Gastroesophageal sphincter (tissue), 3 donors: ENCODE data around the gene NEK7.

Experiments
- CTCF ChIP-seq, 4 experiments: fragments of 200-600 bp in 2 of 4; fragments of 450-650 bp in 2 of 4; sonication (generic) in 1 of 4; IDR thresholded peaks; one replicate each; pipeline ENCODE4 v1.5.1; 2017 to 2019; ENCODE audit warnings: antibody characterized with exemption in 4 of 4, mild to moderate bottlenecking in 2 of 4, moderate library complexity in 2 of 4
- POLR2A ChIP-seq, 2 donors: fragments of 450-650 bp; IDR thresholded peaks; one replicate each; pipeline ENCODE4 v1.6.1; 2017; ENCODE audit warnings: antibody characterized with exemption in 2 of 2, mild to moderate bottlenecking in 2 of 2, moderate library complexity in 1 of 2

- TF ChIP-seq CTCF (IDR thresholded peaks at IDR 0.05) (no peak), POLR2A (IDR thresholded peaks at IDR 0.05) (no peak)
Measured at GRCh38 chr1:198212675-198213074, 55.9 kb downstream of the NEK7 start.
